ENCODE measurements around the gene CDYL.
"Not testable (repeated sequence)": the region's sequence is repeated elsewhere in the genome, so short reads cannot be mapped to it uniquely, and the experiment has no call there.

Gene CDYL

DNA sequence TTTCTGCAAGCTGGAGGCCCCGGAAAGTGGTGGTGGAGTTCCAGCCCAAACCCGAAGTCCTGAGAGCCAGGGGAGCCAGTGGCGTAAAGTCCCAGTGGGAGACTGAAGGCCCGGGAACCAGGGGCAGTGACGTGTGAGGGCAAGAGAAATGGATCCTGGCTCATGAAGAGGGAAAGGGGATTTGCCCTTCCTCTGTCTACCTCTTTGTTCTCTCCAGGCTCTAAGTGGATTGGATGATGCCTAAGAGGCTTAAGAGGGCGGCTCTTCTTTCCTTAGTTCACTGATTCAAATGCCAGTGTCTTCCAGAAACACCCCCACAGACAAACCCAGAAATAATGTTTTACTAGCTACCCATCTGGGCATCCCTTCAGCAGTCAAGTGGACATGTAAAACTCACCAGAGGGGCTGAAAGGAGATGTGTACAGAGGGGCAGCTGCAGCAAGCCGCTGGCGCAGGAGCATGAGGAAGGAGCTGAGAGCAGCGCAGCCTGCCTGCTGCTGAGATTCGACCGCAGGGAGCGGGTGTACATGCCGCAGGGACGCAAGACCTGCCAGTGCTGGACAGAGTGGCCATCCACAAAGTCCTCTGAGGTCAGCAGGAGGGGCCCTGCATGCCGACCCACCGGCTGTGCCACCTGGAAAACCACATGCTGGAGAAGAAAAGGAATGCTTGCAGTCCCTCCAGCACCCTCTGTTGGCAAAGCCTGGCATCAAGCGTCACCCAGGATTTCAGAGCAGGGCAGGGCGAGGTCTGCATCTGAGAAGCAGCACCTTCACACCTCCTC, 29.5 kb downstream of the CDYL start:
- peak; percentile 18 for DNase-seq

DNA sequence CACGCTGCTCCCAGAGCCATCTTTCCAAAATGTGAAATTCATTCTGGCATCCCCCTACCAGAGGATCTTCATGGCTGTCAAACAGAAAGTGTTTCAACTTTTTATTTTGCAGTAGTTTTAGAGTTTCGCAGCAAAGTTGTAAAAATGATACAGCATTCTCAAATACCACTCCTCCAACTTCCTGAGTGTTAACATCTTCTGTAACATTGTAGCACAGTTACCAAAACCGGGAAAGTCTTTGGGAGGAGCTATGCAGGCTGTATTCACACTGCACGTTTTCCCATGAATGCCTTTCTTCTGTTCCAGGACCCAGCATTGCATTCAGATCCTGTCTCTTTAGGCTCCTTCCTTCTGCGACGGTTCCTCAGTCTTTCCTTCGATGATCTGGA, 30.1 kb downstream of the CDYL start:
- no peak for DNase-seq

DNA sequence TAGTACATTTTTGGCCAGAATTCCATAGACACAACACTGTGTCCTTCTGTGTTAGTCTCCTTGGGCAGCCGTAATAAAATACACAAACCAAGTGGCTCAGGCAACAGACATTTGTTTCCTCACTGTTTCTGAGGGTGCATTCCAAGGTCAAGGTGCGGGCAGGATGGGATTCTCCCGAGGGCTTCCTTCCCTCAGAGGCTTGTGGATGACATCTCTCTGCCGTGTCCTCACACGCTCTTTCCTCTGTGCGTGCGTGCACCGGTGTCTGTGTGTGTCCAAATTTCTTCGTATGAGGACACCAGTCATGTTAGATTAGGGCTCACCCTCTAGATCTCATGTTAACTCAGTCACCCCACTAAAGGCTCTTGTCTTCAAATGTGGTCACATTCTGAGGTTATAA, 30.6 kb downstream of the CDYL start:
- DNase-seq: no peak

DNA sequence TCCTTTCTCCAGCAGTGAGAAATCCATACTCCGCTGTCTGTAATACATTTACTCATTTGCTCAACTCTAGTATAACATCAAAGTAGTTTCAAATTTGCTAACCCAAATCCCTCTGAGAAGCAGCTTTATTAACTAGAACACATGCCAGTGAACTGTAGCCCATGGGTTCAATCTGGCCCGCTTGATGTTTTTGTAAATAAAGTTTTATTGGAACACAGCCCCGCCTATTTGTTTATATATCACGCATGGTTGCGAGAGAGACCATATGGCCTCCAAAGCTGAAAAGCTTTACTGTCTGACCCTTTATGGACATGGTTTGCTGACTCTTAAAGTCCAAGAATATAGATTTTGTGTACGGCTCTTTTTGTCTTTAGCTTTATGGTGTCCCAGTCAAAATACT, 32.2 kb downstream of the CDYL start:
- DNase-seq: no peak

DNA sequence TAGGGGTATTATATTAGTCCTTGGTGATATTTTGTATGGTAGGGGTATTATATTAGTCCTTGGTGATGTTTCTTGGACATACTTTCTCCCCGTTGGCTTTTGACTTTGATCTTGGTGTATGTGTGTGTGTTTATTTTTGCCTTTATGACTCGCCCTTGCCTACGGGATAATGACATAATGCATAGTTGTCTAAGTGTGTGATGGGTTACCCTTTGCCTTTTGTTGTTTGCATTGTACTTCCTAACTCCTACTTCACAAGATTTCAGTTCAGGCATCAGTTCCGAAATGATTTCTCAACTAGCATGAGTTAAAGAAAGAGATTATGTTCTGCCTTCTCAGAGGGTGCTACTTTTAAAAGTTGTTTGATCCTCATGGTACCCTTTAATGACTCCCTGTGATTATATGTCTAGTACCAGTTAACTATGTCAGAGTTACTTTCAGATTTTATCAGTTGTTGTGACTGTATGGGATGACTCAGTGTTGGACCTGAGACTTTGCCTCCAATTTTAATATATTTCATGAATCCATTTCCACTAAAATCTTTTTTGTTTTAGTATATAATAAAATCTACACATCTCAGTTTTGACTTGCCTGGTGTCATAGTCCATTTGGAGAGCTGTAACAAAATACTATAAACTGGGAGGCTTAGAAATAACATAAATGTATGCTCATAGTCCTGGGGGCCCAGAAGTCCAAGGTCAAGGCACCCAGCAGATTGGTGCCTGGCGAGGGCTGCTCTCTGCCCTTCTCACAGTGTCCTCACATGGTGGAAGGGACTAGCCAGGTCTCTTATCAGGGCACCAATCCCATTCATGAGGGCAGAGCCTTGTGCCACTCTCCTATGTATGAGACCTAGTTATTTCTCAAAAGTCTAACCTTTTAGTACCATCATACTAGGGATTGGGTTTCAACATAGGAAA, 34.1 kb downstream of the CDYL start:
- DNase-seq: no peak

DNA sequence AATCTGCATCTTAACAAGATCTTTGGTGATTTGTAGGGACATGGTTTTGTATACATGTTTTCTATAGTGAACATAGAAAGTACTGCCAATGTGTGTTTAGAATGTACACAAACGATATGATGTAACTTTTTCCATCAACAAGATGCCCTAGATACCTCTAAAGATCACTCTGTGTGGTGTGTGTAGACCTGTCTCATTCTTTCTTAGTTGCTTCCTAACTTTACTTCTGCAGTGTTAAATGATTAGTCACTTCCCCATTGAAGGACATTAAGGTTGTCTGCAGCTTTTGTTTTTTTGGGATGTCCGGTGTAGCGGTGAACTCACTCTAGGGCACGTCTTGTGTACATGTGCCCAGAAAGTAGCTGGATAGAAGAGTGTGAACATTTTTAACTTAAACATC, 35.9 kb downstream of the CDYL start:
- DNase-seq: no peak

DNA sequence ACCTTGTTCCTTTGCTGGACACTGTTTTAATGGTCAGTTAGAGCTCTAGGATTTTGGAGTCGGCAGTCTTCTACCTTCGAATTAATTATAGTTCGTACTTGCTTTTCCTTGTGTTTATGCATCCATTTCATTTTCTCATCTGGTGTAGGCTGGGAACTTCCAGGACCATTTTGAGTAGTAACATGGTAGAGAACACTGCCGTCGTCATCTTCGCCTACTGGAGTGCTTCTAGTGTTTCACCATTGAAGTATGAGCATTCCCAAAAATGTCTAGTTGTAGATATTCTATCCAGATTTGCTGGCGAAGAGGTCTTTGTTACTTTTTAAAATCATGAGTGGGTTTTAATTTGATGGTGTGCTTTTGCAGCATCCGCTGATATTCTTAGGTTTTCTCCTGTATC, 36.9 kb downstream of the CDYL start:
- no peak for DNase-seq

DNA sequence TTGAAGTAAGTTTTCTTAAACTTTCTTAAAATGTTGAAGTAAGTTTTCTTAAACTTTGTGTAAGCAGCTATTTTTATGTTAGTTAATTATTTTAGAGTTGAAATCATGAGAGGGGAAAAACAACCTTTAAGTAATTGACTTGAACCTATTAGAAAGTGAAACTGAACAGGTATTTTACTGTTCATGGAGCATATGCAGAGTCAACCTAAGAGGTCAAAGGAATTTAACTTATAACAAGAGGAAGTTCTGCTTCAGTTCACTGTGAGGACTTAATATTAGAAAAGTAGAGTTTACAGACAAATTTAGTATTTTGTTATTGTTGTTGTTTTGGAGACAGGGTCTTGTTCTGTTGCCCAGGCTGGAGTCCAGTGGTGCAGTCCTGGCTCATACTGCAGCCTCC, 38.0 kb downstream of the CDYL start:
- no peak for DNase-seq

DNA sequence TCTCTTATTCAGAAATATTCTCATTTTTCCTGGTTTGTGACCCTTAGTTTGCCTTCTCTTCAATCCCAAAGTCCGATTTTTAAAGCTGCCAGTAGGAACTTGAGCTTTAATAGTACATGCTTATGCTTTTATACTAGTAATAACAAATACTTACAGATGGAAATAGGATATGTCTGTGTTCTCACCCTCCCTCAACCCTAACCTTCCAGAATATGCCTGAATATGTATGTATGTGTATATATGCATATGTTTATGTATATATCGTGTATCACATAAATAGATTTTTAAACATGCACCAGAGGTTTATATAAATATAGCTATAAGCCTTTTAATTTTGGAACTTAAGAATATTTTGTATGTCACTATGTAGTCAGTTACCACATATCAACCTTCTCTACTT, 38.8 kb downstream of the CDYL start:
- DNase-seq: no peak

DNA sequence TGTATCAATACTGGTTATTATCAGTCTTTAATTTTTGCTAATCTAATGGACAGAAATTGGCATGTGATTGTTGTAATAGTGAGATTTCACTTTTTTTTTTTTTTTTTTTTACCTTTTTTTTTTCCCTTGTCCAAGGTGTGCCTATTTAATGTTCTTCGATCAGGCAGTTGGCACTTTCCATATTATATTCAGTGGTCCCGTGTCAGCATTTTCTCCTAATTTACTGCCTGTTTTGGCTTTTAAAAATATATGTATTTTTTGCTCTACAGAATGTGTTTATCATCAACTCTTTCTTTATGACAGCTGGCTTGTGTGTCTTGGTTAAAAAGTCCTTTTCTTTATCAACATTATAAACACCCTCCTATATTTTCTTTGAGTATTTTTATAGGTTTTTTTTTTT, 39.4 kb downstream of the CDYL start:
- no peak for DNase-seq

DNA sequence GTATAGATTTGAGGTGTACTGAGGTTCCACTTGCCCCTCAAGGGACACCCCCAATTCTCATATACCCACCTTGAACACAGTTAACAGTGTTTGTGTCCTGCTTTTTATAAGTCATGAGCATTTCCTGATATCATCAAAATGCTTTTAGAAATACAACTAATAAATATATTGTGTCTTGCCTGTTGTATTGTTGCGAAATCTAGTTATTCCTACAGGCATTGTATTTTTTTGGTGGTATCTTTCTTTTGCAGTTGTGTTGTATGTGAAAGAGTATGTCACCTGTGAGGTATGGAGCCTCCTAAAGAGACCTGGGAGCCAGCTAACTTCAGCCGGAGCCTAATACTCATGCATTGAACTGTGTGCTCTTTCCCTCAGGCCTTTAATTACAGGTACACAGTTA, 40.7 kb downstream of the CDYL start:
- no peak for DNase-seq

DNA sequence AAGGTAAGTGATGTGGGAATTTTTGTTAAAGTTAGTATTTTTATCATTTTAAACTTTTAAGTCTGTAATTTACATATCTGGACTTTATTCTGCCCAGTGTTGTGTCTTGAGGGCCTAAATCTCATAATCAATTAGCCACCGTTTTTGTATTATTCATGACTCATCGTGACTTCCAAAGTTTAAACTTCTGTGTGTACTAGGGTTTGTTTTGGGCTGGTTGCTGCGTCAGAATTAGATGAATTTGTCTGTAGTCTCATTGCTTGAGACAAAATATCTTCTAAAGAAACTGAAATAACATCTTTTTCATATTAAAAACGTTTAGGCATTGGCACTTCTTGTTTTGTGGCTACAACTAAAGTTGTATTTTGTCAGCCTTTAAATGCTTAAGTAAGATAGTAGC, 41.3 kb downstream of the CDYL start:
- no peak for DNase-seq

DNA sequence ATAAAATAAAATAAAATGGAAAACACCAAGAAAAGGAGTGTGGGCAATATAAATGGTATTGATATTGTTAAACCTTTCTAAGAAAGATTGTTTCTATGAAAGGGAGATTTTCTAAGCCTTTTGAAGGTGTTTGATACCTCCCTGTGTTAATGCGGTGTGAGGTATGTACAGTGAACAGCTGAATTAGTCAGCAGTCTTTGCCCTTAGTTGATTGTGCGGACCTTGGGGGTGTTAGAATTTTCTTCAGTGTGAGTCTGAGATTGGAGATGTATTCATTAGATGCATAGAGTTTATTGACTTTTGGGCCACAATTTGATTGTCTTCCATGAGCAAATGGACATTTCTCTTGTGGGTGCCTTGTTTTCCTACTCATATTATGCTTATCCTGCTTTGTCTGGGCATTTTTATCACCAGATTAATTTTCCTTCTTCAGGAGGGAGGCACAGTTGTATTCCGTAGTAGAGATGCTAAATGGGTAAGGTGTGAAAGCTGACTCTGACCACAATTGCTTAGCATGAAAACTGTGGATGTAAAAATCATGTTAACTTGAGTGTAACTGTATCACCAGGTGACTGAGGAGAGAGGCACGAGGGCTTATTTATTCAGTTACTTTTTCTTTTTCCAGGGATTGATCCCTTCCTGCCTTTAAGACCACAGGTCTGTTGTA, 42.2 kb downstream of the CDYL start:
- DNase-seq: no peak

DNA sequence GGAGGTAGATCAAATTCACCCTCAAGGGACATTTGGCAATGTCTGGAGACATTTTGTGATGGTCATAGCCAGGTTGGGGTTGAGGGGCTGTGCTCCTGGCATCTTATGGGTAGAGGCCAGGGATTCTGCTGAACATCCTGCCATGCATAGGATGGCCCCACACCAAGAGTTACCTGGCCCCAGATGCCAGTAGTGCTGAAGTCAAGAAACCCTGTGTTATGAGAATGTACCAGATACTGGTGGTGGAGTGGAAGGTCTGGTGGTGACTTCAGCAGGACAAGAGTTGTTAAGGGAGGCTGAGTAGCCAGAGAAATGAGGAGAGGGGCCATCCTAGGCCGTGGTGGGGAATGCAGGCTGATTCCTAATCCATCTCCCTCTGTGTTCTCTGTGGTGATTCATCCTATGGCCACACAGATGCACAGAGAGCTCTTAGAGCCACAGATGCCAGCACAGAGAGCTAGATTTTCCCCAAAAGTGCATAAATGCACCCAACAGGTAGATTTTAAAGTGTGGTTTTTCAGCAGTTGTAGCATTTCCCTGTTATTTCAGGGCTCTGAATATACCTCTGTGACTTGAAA, 43.6 kb downstream of the CDYL start:
- no peak for DNase-seq

DNA sequence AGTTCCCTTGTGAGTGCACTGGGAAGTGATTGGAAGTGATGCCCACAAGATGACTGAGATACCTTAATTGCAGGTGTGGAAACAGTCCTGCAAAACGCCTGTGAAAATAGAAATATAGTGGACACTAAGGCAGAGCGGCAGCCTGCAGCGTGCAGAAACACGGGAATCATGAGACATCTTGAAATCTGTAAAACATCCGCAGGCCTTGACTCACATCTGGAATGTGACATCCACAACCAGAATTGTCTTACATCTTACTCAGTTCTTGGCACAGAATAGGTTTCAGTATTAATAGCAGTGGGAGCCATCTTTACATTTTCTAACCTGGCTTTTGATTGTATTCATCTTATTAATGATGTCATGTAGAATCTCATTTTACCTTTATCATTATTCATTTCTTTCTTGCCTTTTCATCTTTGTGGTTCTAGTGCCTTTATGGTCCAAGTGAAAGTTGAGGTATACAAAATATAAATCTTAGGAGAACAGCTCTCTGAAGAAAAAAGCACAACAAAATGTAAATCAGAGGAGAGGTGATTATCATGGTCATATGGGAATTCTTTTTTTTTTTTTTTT, 44.6 kb downstream of the CDYL start:
- DNase-seq: no peak

DNA sequence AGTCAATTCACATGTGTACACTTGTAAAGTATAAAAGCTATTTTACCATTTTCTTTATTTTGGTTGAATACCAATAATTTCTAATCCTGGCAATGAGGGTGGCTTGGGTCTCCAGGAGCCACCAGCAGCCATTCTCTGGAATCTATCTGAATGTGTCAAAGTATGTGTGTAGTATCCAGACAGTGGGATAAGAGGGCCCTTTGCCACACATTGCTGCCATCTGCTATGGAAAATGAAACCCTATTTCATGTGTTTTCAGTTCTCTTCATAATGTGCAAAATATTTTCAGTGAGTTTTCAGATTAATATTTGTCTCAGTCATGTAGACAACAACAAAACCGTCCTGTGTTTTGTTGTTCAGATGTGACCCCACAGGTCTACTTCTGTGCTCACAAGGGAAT, 46.3 kb downstream of the CDYL start:
- DNase-seq: no peak

DNA sequence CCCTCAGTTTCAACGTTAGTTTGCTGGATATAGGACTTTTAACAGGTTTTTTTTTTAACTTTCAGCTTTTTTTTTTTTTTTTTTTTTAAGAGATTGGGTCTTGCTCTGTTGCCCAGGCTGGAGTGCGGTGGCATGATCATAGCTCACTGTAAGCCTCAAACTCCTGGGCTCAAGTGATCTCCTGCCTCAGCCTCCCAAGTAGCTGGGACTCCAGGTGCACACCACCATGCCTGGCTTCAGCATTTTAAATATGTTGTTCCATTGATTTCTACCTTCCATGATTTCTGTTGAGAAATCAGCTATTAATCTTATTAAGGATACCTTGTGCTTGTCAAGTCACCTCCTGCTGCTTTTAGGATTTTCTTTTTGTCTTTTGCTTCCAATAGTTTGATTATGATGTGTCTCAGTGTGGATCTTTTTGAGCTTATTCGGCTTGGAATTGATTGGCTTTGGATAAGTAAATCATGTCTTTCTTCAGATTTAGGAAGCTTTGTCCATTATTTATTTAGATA, 52.0 kb downstream of the CDYL start:
- DNase-seq: no peak

DNA sequence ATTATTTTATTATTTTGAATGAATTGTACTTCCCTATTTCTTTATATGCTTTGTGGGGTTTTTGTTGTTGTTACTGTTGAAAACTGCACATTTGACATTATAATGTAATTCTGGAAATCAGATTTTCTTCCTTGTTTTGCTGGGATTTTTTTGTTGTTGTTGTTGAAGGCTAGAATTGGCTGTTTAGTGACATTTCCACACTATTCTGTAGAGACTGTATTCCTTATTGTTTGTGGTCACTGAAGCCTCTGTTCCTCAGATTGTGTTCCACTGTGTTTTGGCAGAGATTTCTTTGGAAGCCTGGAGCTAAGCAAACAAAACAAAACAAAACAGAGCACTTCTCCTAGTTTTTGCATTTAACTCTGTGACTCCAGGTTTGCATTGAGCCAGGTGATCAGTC, 52.9 kb downstream of the CDYL start:
- DNase-seq: no peak

DNA sequence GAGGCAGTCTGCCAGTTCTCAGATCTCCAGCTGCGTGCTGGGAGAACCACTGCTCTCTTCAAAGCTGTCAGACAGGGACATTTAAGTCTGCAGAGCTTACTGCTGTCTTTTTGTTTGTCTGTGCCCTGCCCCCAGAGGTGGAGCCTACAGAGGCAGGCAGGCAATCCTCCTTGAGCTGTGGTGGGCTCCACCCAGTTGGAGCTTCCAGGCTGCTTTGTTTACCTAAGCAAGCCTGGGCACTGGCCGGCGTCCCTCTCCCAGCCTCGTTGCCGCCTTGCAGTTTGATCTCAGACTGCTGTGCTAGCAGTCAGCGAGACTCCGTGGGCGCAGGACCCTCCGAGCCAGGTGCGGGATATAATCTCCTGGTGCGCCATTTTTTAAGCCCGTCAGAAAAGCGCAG, 59.3 kb downstream of the CDYL start:
- not testable (repeated sequence) for DNase-seq

DNA sequence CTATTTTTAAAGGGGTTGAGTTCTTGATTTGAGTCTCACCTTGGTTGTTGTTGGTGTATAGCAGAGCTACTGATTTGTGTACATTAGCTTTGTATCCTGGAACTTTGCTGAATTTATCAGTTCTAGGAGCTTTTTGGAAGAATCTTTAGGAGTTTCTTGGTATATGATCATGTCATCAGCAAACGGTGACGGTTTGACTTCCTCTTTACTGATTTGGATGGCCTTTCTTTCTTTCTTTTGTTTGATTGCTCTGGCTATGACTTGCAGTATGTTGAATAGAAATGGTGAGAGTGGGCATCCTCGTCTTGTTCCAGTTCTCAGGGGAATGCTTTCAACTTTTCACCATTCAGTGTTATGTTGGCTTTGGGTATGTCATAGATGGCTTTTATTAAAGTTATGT, 64.0 kb downstream of the CDYL start:
- DNase-seq: no peak

DNA sequence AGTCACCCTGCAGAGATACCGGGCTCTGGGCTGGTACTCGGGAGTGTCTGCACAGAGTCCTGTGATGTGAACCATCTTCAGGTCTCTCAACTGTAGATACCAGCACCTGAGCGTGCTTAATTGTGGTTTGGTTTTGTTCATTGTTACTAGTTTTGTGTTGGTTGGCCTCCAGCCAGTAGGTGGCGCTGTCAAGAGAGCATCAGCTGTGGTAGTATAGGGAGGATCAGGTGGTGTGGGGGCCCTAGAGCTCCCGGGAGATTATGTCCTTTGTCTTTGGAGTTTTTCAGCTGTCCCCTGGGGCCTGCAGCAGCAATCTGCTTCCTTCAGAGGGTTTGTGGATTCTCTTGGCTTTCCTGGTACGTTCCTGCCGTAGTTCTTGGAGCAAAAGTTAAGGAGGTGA, 67.9 kb downstream of the CDYL start:
- DNase-seq: peak; percentile 10

DNA sequence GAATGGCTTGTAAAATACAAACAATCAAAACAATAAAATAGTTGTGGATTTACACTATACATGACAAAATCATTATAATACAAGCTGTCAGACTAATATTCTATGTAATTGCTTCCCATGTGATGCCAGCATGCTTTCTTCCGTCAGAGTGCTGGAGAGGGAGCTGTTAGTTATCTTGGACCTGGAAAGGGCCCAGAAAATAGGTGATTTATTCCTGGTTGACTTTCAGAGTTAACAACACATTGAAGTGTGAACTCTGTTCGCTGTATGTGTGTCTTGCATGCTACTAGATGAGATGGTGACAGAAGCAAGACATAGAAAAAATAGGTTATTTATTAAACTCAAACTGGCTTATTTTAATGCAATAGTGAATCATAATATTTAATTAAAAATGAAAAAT, 70.2 kb downstream of the CDYL start:
- no peak for DNase-seq
